Naive B cell (primary cell): ENCODE data around the gene GAB2. TPM values are rescaled to one million over a fixed set of nuclear protein-coding genes. Genes with fewer than 3 reads are reported as not detected.

ENCODE experiments used
- ATAC-seq, 2 donors: fragments of 150-1000 bp; cut with Tn5 transposase; 2 replicates each; pipeline ENCODE4 v1.10.0; 2021; ENCODE audit warnings: low read depth in 2 of 2, mild to moderate bottlenecking in 2 of 2, moderate library complexity in 2 of 2
- DNase-seq: peaks from one replicate; pipeline ENCODE4 v3.0.0; 2022
- H3K27ac Mint-ChIP-seq, 6 donors: one replicate each; pipeline ENCODE4 v1.8.0; 2020 to 2022; ENCODE audit warnings: mild to moderate bottlenecking in 6 of 6, mixed read lengths in 6 of 6, moderate library complexity in 5 of 6, inconsistent platforms in 2 of 6
- H3K27me3 Mint-ChIP-seq, 3 donors: one replicate each; pipeline ENCODE4 v1.8.0; 2021 to 2022; ENCODE audit warnings: mixed read lengths in 3 of 3, mild to moderate bottlenecking in 1 of 3
- H3K36me3 Mint-ChIP-seq, 2 donors: one replicate each; pipeline ENCODE4 v1.8.0; 2020 to 2022; ENCODE audit warnings: mixed read lengths in 2 of 2, inconsistent platforms in 1 of 2, mild to moderate bottlenecking in 1 of 2
- H3K4me1 Mint-ChIP-seq, 3 donors: one replicate each; pipeline ENCODE4 v1.8.0; 2020 to 2022; ENCODE audit warnings: mixed read lengths in 3 of 3, inconsistent platforms in 1 of 3, mild to moderate bottlenecking in 1 of 3, moderate library complexity in 1 of 3
- H3K4me3 Mint-ChIP-seq, 8 donors: one replicate each; pipeline ENCODE4 v1.8.0; 2020 to 2022; ENCODE audit warnings: mild to moderate bottlenecking in 8 of 8, mixed read lengths in 8 of 8, moderate library complexity in 8 of 8, inconsistent platforms in 2 of 8
- H3K9me3 Mint-ChIP-seq, 7 donors: one replicate each; pipeline ENCODE4 v1.8.0; 2020 to 2022; ENCODE audit warnings: mixed read lengths in 7 of 7, mild to moderate bottlenecking in 5 of 7, inconsistent platforms in 2 of 7, moderate library complexity in 1 of 7
- polyA plus RNA-seq, 6 donors: library from polyadenylated mRNA; unstranded; fragments of 300-500 nt; fragmentation: Illumina TruSeq; gene quantifications; one replicate each; pipeline ENCODE4 v1.2.3, GENCODE V29; 2021; ENCODE audit warnings: low read depth in 6 of 6

The GAB2 gene
- polyA plus RNA-seq, 6 donors from 2014 or later, result 0.71 to 4.2 (median 2.2) TPM

DNA sequence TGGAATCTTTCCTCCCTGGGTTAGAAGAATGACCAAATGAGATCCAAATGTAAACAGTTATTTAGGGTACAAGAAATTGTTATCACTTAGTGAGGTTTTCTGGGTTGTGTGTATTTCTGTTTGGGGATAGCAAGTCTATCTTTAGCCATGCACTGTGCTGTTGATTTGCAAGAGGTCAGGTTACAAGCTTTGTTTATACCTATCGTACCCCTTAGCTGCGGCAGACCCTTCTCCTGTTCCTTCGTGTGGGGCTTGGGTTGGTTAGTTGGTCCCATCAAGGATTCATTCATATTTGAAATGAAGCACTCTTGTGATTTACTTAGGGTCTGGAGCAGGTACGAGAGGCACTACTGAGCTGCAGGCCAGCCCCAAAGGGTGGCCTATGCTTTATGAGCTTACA is 156.3 kb downstream of the GAB2 start:
- ATAC-seq, result no peak

DNA sequence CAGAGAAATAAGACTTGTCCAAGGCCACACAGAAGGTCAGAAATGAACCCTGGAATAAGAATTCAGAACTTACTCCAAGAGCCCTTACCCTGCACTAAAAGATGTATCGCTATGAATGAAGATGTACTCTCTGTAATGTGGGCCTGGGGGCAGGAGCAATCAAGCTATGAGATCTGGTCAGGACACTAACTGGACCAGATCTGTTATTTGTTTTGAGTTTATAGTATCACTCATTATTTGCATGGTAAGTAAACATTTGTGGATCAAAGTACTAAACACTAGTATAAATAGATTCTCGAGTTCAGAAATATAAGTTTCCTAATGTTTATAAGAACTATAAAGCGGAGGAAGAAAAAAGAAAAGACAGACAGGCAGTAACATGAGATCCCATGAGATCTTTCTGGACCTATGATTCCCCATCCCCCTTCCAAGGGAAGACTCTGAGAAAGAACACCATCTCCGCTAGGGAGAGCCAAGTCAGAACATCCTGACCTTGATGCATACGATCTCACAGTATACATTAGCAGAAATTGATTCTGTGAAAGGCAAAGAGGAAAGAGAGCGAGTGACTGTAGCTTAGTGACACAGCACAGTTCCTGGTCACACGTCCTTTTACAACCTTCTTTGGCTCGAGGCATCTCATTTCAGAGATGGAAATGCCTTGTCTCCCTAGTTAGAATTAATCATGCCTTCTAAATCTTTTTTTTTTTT is 157.7 kb downstream of the GAB2 start:
- Mint-ChIP-seq H3K4me3 (no peak overlapping the region), H3K4me1 (peaks cover 0 to 6% (median 3%) of the 10 kb centered on the region in 3 donors), H3K36me3 (peaks cover 0 to 5% of the 10 kb centered on the region in 2 donors), H3K27ac (peak overlapping the region in 1 of 6 donors; percentile 56), H3K9me3 (no peaks in the 10 kb centered on the region), H3K27me3 (no peaks in the 10 kb centered on the region)
- ATAC-seq (no peak), DNase-seq (no peak)

More for the DNA sequence above, 156.3 kb downstream of the GAB2 start:
- H3K27me3 Mint-ChIP-seq, result no peaks in the 10 kb centered on the region
- H3K4me1 Mint-ChIP-seq, result peaks cover 0 to 3% (median 2%) of the 10 kb centered on the region in 3 donors
- H3K4me3 Mint-ChIP-seq, result no peak overlapping the region
- H3K27ac Mint-ChIP-seq, result no peak overlapping the region
- no peaks in the 10 kb centered on the region for H3K9me3 Mint-ChIP-seq
- no peaks in the 10 kb centered on the region for H3K36me3 Mint-ChIP-seq
- DNase-seq, result no peak

DNA sequence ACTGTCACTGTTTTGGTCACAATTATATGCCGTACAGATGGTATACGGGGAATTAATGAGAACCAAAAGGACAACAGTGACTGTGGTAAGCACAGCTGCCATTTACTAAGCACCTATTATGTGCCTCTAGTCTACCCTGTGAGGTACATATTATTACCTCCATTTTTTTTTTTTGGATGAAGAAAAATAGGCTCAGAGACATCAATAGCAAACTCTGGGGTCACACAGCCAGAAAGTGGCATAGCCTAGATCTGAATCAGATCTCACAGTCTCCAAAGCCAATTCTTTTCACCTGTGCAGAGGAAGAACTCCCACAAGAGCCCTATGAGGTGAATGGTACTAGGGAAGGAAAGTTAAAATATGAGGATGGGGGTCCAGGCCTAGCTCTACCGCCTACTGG is 160.0 kb downstream of the GAB2 start:
- ATAC-seq (no peak), DNase-seq (no peak)
- Mint-ChIP-seq H3K4me3 (no peak overlapping the region), H3K27ac (no peak overlapping the region), H3K9me3 (no peaks in the 10 kb centered on the region), H3K4me1 (peaks cover 0 to 9% (median 3%) of the 10 kb centered on the region in 3 donors), H3K36me3 (peaks cover 0 to 5% of the 10 kb centered on the region in 2 donors), H3K27me3 (no peaks in the 10 kb centered on the region)

DNA sequence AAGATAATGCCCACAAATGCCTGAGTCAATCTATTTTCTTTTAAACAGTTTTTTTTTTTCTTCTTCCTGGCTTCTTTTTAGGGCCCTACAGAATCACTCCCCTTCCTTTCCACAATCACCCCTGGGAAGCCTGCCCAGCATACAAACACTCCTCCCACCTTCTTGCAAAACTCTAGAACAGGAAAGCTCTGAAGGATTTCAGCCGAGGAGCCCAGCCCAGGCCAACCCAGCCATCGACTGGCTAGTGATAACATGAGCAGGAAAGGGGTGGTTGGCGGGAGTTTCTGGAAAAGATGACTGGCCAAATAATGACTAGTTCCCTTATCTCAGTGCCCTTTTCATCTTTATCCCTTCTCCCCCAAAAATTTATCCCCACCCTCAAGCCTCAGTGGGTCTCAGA is 160.7 kb downstream of the GAB2 start:
- ATAC-seq, result no peak
- no peak for DNase-seq
- Mint-ChIP-seq H3K27me3 (no peaks in the 10 kb centered on the region), H3K9me3 (no peaks in the 10 kb centered on the region), H3K4me3 (peak overlapping the region in 1 of 8 donors; percentile 7), H3K36me3 (peaks cover 0 to 5% of the 10 kb centered on the region in 2 donors), H3K4me1 (peaks cover 0 to 11% (median 3%) of the 10 kb centered on the region in 3 donors), H3K27ac (no peak overlapping the region)

DNA sequence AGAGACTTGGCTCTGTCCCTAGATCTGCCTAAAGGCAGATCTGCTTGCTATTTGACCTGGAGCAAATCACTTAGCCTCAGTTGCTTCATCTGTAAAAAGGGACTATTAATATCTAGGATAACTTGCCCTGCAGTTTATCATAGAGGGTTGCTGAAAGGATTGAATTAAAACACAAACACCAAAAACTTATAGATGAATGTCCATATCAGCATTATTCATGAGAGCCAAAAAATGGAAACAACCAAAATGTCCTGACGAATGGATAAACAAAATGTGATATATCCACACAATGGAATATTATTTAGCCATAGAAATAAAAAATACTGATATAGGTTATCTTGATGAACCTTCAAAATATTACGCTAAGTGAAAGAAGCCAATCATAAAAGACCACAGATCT is 161.7 kb downstream of the GAB2 start:
- no peaks in the 10 kb centered on the region for H3K27me3 Mint-ChIP-seq
- H3K9me3 Mint-ChIP-seq, result no peaks in the 10 kb centered on the region
- H3K27ac Mint-ChIP-seq, result peak overlapping the region in 2 of 6 donors; percentile 15 to 67
- ATAC-seq, result no peak
- H3K36me3 Mint-ChIP-seq, result peaks cover 0 to 5% of the 10 kb centered on the region in 2 donors
- H3K4me3 Mint-ChIP-seq, result no peak overlapping the region
- no peak for DNase-seq
- H3K4me1 Mint-ChIP-seq, result peaks cover 0 to 11% (median 0%) of the 10 kb centered on the region in 3 donors

DNA sequence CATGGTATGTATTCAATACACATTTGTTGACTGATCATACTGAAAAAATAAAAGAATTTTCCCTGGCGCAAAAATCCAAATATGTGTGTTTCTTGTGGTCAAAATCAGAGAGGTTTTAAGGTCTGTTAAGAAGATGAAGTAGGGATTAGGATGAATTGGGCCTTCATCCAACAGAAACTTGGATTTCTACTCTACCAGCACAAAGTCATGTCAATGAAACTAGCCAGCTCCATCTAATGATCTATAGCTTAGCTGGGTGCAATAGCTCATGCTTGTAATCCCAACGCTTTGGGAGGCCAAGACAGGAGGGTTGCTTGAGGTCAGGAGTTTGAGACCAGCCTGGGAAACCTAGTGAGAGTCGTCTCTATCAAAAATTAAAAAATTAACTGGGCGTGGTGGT is 163.4 kb downstream of the GAB2 start:
- ATAC-seq (no peak), DNase-seq (no peak)
- Mint-ChIP-seq H3K9me3 (no peaks in the 10 kb centered on the region), H3K4me3 (no peak overlapping the region), H3K4me1 (peaks cover 0 to 11% (median 0%) of the 10 kb centered on the region in 3 donors), H3K27ac (no peak overlapping the region), H3K36me3 (peaks cover 0 to 10% of the 10 kb centered on the region in 2 donors), H3K27me3 (no peaks in the 10 kb centered on the region)

DNA sequence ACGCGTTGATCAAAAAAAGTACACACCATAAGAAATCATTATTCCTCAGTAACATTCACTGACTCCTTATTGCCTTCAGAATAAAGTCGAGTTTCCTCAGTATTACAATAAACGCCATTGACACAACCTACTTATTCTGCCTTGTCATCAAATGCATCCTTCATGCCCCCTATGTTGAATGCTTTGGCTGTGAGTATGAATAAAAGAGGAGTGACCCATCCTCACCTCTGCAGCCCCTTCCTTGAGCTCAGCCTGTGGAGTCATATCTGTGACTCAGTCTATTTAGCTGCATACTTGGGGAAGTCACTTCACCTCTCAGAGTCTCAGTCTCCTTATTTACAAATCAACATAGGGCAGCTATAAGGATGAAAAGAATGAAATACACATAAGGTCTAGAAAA is 163.8 kb downstream of the GAB2 start:
- Mint-ChIP-seq H3K4me3 (no peak overlapping the region), H3K27me3 (no peaks in the 10 kb centered on the region), H3K9me3 (no peaks in the 10 kb centered on the region), H3K27ac (no peak overlapping the region), H3K36me3 (peaks cover 0 to 10% of the 10 kb centered on the region in 2 donors), H3K4me1 (peaks cover 0 to 11% (median 0%) of the 10 kb centered on the region in 3 donors)
- no peak for DNase-seq
- ATAC-seq, result no peak

DNA sequence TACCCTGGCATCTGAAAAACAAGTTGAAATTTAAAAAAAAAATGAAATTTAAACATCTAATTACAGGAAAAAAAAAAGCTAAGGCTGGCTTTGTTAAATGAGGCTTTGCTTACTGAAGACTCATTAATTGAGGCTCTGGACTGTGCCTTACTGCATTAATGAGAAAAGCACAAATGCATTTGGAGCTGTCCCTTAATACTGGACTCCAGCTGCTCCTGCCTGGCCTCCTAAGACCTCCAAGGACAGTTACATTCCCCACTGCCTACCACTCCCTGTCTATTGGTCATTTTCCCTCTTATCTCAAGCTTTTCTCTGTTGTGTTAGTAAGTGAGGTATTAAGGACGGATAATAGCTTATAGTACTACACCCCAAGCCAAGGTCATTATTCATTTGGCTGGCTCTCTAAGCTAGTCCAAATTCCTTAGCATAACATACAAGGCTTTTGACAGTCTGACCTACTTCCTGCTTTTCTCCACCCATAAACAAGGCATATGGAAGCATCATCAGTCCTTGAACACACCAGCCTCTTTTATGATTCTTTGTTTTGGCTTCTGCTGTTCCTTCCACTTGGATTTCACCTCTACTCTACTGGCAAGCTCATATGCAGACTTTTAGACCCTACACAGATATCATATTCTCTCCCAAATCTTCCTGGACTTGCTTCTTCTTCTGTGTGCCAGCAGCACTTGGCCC is 166.4 kb downstream of the GAB2 start:
- H3K4me3 Mint-ChIP-seq, result no peak overlapping the region
- no peak for ATAC-seq
- no peak overlapping the region for H3K27ac Mint-ChIP-seq
- no peaks in the 10 kb centered on the region for H3K27me3 Mint-ChIP-seq
- DNase-seq, result no peak
- peaks cover 18 to 24% of the 10 kb centered on the region in 2 donors for H3K36me3 Mint-ChIP-seq
- H3K4me1 Mint-ChIP-seq, result peaks cover 0 to 7% (median 0%) of the 10 kb centered on the region in 3 donors
- H3K9me3 Mint-ChIP-seq, result peaks cover 0 to 4% (median 0%) of the 10 kb centered on the region in 7 donors

DNA sequence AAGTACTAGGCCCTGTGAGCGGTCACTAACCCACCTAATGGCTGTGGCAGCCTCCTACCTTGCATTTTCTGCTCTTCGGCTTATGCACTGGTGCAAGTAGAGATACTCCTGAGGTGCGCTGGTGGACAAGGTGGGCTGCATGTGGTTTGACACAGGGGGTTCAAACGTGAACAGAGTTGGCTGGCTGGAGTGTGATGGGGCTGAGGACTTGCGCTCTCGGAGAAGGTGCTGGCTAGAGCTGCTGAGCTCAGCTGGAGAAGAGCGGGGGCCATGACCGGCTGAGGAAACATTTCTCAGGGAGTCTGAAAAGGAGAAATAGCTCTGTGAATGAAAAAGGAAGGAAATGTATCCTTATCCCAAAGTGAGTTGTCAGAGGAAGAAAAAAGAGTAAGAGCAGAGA is 167.5 kb downstream of the GAB2 start:
- Mint-ChIP-seq H3K36me3 (peaks cover 21 to 22% of the 10 kb centered on the region in 2 donors), H3K27me3 (no peaks in the 10 kb centered on the region), H3K27ac (peak overlapping the region in 1 of 6 donors; percentile 64), H3K9me3 (peaks cover 0 to 5% (median 0%) of the 10 kb centered on the region in 7 donors), H3K4me1 (peaks cover 0 to 5% (median 0%) of the 10 kb centered on the region in 3 donors), H3K4me3 (no peak overlapping the region)
- no peak for DNase-seq
- ATAC-seq, result no peak

DNA sequence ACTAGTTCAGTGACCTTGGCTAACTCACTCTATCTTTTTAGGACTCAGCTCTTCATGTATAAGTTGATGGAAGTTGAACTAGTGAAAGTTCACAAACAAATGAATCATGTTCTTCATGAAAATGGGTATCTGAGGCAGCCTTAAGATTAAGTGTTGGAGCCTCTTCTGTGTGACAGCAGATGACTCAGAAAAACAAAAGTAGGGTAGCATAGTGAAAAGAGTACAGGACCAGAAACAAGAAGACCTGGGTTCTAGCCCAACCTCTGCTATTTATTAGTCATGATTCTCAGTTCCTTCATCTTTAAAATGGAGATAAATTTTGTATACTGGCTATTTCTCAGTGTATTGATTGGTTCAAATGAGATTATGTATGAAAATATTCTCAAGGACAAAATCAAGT is 168.7 kb downstream of the GAB2 start:
- H3K27me3 Mint-ChIP-seq, result no peaks in the 10 kb centered on the region
- peaks cover 21 to 22% of the 10 kb centered on the region in 2 donors for H3K36me3 Mint-ChIP-seq
- peaks cover 0 to 8% (median 3%) of the 10 kb centered on the region in 7 donors for H3K9me3 Mint-ChIP-seq
- H3K4me1 Mint-ChIP-seq, result peaks cover 7 to 14% (median 10%) of the 10 kb centered on the region in 3 donors
- H3K27ac Mint-ChIP-seq, result no peak overlapping the region
- no peak for ATAC-seq
- DNase-seq, result no peak
- no peak overlapping the region for H3K4me3 Mint-ChIP-seq

DNA sequence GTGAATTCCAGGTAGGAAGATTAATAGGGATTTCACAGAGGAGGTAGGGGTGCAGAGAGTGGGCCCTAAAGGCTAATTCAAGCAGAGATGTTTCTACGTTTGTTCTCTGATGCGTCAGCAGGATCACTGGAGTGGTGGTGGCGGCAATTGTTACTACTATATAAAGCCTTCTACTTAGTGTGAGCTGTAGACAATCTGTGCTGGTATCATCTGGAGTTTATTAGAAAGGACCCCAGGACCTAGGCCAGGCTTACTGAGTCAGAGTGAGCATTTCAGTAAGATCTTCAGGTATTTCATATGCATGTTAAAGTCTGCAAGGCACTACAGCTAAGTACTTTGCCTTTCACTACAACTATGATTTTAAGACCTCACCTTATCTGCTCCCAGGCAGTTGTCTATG is 169.4 kb downstream of the GAB2 start:
- ATAC-seq (no peak), DNase-seq (no peak)
- H3K27ac Mint-ChIP-seq, result peak overlapping the region in 1 of 6 donors; percentile 64
- no peaks in the 10 kb centered on the region for H3K27me3 Mint-ChIP-seq
- peaks cover 8 to 14% (median 10%) of the 10 kb centered on the region in 3 donors for H3K4me1 Mint-ChIP-seq
- no peak overlapping the region for H3K4me3 Mint-ChIP-seq
- peaks cover 0 to 11% (median 5%) of the 10 kb centered on the region in 7 donors for H3K9me3 Mint-ChIP-seq
- H3K36me3 Mint-ChIP-seq, result peaks cover 21 to 22% of the 10 kb centered on the region in 2 donors

DNA sequence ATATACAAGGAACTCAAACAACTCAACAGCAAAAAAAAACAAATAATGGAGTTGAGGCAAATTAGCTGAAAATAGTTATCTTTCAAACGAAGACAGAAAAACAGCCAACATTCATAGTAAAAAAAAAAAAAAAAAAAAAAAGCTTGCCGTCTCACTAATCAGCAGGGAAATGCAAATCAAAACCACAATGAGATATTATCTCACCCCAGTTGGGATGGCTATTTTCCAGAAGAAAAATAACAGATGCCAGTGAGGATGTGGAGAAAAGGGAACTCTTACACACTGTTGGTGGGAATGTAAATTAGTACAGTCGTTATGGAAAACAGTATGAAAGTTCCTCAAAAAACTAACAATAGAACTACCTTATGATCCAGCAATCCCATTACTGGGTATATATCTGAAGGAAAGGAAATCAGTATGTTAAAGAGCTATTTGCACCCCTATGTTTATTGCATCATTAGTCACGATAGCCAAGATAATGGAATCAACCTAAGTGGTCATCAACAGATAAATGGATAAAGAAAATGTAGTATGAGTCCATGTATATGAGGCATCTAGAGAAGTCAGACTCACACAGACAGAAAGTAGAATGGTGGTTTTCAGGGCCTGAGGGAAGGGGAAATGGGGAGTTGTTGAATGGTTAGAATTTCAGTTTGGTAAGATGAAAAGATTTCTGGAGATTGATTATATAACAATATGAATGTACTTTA is 172.9 kb downstream of the GAB2 start:
- Mint-ChIP-seq H3K9me3 (peaks cover 6 to 32% (median 22%) of the 10 kb centered on the region in 7 donors), H3K27me3 (no peaks in the 10 kb centered on the region), H3K4me1 (peaks cover 8 to 10% (median 10%) of the 10 kb centered on the region in 3 donors), H3K4me3 (no peak overlapping the region), H3K36me3 (peaks cover 24 to 34% of the 10 kb centered on the region in 2 donors), H3K27ac (peak overlapping the region in 3 of 6 donors; percentile 23 to 81 (median 26))
- no peak for ATAC-seq
- DNase-seq, result no peak

DNA sequence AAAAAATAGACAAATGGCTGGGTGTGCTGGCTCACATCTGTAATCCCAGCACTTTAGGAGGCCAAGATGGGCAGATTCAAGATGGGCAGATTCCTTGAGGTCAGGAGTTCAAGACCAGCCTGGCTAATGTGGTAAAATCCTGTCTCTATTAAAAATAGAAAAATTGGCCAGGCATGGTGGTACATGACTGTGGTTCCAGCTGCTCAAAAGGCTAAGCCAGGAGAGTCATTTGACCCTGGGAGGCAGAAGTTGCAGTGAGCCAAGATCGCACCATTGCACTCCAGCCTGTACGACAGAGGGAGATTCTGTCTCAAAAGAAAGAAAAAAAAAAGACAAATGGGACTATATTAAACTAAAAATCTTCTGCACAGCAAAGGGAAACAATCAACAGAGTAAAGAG is 173.5 kb downstream of the GAB2 start:
- peaks cover 24 to 34% of the 10 kb centered on the region in 2 donors for H3K36me3 Mint-ChIP-seq
- ATAC-seq (no peak), DNase-seq (no peak)
- no peak overlapping the region for H3K4me3 Mint-ChIP-seq
- peaks cover 8 to 10% (median 10%) of the 10 kb centered on the region in 3 donors for H3K4me1 Mint-ChIP-seq
- H3K27me3 Mint-ChIP-seq, result no peaks in the 10 kb centered on the region
- H3K27ac Mint-ChIP-seq, result peak overlapping the region in 3 of 6 donors; percentile 23 to 81 (median 26)
- peaks cover 6 to 32% (median 22%) of the 10 kb centered on the region in 7 donors for H3K9me3 Mint-ChIP-seq
